ENCODE data around the gene LRRC19.

The LRRC19 gene, protein sequence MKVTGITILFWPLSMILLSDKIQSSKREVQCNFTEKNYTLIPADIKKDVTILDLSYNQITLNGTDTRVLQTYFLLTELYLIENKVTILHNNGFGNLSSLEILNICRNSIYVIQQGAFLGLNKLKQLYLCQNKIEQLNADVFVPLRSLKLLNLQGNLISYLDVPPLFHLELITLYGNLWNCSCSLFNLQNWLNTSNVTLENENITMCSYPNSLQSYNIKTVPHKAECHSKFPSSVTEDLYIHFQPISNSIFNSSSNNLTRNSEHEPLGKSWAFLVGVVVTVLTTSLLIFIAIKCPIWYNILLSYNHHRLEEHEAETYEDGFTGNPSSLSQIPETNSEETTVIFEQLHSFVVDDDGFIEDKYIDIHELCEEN

DNA sequence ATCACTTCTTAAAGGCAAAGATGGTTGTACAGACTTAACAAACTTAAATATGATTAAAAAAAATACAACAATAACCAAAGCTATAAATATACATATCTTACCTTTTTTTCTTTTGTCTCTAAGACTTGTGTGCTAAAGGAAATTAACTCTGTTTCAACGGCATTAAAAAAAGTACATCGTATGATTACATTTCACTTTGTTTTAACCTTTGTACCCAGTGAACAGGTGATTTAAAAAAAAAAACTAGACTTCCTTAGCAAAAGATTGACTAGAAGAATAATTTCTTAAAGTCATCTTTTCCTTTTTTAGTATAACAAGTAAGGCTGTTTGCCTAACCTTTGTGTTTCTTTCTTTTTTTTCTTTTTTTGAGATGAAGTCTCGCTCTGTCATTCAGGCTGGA is at the start of gene LRRC19:
Gene LRRC19, minus strand, starts transcription at position 182 of the 400 bp plus-strand sequence. CDS start 5,978 bp downstream, outside the sequence.
- no peak for DNase-seq

DNA sequence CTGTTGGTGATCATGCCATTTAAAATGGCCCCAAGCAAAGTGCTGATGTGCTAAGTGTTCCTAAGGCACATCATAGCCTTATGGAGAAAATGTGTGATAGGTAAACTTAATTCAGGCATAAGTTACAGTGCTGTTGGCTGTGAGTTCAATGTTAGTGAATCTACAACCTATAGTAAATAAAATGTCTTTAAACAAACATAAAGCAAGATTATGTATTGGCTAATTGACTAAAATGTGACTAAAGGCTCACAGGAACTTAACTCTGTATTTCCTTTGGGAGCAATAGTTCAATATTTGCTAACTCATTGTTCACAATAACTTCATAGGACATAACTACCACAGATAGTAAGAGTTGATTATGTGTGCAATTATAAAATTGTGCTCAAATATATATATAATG is 49.4 kb upstream of the LRRC19 start:
- DNase-seq = no peak

DNA sequence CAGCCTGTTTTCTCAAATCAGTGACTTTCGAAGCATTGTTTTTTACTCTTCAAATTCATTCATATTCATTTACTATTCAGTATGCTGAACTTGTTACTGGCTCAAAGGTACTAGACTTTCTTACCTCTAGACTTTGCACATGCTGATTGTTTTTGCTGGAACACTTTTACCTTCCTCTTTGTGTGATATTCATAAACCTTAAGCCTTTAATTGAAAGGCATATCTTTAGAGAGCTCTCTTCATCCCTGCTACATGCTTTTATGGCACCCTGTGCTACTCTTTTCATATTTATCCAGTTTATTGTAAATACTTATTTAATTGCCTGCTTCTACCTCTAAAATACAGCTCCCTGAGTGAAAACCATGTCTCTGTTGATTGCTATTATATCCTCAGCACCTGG is 48.7 kb upstream of the LRRC19 start:
- DNase-seq = no peak

DNA sequence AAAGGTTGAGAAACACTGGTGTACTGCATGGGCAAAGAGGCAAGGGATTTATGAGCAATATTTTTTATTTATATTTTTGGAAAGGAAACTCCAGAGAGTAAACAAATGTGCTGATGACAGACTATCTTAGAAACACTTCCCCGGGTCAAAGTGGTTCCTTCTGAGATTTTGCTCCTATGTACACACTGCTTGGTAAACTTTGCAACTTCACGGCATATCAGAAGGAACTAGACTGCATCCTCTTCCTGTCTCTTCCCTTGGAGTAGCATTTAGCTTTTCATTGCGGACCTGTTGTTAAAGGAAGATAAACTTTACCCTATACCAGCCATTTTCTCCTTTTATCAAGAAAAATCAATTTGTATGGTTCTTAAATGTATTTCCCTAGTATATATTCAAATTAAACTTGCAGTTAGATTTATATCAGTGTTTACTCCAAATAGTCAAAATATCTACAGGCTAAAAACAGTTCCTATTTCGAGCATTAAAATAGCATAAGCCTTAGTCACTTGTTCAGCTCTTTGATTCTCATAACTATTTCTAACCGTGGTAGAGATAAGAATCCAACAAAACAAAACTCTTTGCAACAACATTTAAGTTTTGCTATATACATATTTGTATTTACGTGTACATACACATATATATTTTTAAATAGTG is 48.0 kb upstream of the LRRC19 start:
- no peak for DNase-seq

DNA sequence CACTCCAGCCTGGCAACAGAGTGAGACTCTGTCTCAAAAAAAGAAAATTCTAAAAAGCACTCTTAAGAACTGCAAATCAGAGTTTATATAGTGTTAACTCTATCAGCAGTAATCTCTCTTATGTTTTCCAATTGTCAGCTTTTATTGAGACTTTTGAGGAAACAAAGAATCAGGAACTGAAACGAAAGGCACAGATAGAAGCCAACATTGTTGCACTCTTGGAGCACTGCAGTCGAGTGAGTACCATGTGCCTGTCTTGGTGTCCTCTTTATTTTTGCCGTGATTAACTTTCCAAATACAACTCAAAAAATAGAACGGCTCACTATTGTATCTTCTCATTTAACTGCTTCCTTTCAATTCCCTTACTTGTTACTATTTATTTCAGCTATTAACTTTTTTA is 41.7 kb upstream of the LRRC19 start:
- DNase-seq = no peak

DNA sequence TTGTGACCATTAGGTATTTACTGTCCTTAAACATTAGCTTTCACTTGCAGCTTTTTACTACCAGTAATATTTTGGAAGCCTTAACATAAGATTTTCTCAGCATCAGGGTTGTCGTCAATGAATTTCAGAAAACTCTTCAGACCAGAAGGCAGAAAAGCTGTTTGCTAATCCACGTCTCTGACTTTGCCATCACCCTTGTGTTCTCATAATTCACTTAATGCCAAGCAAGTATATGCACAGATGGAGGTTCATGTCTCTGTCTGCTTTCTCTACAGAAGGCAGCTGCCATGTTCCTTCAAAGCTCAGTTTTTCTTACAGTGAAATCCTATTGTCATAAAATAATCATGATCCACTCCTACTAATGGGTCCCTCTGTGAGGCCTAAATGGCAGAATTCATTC is 37.7 kb upstream of the LRRC19 start:
- DNase-seq = no peak

DNA sequence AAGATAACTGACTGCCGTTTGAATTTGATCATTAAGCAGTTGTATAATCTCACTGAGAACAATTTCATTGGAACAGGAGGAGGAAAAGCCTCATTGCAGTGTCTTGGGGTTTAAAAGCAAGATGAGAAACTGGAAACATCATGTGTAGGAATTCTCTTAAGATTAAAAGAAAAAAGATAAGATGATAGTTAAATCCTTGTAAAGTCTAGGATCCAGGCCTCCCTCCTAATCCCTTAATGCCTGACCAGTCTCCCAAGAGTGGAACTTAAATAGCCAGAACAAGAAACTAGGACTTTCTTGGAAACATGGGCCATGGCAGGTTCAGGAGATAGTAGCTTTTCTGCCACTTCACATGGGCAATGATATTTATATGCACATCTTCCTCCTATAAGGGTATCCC is 37.0 kb upstream of the LRRC19 start:
- no peak for DNase-seq

DNA sequence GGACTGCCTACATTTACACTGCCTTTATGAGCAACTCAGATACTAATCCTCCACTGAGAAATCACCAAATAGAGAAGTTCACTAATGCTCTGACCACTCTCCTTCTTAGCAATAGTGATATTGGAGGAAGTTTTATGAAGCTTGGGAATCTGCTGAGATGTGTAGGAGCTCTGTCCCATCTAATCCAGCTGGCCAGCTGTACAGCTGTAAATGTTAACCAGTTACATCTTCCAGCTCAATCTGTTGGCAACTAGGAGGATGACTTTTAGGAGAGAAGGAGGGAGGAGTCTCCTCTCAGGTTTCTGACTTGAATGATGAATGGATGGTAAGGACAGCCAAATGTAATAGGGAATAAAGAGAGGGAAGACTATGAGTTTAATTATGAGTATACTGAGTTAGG is 36.3 kb upstream of the LRRC19 start:
- DNase-seq = no peak

DNA sequence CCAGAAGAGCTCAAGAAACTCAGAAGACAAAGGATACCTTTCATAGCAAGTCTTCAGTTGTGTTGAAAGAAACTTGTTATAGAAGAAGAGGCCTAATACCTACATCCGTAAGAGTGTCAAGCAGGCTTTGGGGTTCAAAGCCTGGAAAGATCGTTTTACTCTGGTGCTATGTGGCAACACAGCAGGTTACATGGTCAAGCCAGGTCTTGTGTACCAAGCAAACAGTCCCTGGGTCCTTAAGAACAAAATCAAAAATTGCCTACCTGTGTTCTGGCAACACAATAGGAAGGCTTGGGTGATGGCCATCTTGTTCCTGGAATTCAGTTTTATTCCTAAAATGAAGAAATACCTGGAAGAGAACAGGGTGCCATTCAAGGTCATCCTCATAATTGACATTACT is 32.0 kb upstream of the LRRC19 start:
- DNase-seq = no peak

DNA sequence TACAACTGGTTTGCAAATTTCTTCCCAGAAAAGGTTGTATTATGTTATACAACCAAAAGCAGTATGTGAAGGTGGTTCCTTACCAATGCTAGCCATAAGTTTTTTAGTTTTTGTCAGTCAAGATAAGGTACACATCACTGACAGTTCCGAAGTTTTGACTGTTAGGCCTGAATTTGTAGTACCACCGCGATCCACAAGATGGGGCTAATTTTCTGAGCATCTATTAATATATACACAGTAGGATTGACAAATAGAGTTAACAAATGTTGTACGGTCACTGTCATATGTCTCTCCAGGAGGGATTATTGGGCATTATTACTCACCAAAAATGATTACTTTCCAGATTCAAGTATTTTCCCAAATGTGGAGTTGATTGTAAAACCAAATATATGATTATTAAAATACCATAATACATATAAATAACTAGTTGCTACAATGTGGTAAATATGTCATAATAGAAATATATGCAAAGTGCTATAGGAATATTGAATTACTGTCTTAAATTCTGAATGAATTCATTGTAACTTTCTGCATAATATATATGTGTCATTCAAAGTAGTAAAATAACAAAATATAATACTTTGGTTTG is 28.4 kb upstream of the LRRC19 start:
- peak; percentile 44 for DNase-seq

DNA sequence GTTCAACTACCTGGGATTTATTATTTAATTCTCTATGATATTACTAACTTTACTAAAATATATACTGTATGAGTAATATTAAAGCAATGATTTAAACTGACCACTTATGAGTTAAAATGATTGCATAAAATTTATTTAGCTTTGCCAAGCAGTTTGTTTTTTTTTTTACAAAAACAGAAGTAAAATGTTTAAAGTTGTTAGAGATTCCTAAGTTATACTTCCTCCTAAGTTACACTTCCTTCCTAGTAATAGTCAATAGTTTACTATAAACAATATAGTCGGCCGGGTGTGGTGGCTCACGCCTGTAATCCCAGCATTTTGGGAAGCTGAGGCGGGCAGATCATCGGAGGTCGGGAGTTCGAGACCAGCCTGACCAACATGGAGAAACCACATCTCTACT is 23.7 kb upstream of the LRRC19 start:
- DNase-seq = no peak

DNA sequence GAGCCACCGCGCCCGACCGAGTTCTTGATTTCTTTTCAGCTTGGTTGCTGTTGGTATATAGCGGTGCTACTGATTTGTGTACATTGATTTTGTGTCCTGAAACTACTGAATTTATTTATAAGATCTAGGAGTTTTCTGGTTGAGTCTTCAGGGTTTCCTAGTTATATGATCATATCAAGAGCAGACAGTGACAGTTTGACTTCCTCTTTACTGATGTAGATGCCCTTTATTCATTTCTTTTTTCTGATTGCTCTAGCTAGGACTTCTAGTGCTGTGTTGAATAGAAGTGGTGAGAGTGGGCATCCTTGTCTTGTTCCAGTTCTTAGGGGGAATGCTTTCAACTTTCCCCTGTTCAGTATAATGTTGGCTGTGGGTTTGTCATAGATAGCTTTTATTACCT is 17.4 kb upstream of the LRRC19 start:
- DNase-seq = no peak

DNA sequence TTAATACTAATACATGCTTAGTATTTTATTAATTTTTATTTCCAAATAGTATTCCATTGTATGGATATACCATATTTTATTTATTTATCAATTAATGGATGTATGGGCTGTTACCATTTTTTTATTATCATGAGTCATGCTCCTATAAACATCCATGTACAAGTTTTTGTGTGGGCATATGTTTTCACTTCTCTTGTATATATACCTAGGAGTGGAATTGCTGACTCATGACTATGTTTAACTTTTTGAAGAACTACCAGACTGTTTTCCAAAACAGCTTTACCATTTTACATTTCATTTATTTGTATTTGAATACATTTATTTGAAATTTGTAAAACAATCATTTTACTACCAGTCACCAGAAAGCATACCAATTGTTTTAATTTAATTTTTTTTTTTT is 14.1 kb upstream of the LRRC19 start:
- DNase-seq = no peak

DNA sequence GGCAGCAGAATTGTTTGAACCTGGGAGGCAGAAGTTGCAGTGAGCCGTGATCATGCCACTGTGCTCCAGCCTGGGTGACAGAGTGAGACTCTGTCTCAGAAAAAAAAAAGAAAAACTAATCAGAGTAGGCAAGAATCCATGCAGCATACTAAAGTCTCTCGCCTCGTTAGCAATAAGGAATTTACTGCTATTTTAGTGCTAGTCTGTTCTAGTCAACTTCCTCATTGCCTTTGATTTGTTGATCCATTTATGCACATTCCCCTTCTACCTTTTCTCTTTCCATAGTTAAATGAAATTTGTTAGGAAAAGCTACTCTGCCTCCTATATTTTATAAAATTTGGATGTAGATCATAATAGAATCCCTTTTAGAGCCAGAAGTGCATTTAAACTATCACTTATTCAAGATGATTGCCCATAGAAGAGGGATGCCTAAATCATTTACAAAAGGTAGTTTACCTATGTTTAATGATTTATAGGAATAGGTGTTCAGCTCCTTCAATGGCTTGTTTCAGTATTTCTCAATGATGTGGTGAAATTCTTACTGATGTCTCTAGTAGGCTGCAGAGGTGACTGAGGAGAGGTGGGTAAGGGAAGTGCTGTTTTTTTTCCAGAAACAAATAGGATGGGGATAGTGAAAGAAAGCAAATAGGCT is 1.9 kb downstream of the LRRC19 start:
- DNase-seq = no peak

DNA sequence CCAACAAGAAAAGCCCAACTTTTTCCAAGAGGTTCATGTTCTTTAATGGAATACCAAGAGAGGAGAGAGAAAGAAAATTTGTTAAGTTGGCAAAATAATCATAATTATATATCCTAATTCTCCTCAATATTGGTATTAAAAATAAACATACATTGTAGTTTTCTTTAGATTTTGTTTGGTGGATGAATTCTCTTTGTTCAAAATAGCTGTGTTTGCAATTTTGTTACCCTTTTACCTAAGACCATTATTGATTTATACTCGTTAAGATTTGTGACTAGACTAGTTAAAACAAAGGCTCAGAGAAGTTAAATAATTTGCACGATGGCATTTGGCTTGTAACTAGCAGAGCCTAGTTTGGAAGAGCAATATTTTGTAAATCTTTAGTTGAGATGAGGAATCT is 9.7 kb downstream of the LRRC19 start:
- no peak for DNase-seq

DNA sequence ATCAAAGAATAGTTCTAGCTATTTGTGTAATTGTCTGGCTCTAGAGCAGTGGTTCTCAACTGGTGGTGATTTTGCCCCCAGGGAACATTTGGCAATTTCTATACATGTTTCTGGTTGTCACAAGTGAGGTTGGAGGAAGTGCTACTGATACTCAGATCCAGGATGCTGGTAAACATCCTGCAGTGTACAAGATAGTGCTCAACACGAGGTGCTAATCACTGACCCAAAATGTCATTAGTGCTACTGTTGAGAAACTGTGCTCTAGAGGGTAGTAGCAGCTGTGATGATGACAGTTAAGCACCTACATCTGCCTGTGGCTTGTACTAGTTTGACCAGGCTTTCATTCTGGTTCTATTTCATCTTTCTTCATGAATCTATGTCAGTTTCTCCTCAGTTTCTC is 22.1 kb downstream of the LRRC19 start:
- no peak for DNase-seq

DNA sequence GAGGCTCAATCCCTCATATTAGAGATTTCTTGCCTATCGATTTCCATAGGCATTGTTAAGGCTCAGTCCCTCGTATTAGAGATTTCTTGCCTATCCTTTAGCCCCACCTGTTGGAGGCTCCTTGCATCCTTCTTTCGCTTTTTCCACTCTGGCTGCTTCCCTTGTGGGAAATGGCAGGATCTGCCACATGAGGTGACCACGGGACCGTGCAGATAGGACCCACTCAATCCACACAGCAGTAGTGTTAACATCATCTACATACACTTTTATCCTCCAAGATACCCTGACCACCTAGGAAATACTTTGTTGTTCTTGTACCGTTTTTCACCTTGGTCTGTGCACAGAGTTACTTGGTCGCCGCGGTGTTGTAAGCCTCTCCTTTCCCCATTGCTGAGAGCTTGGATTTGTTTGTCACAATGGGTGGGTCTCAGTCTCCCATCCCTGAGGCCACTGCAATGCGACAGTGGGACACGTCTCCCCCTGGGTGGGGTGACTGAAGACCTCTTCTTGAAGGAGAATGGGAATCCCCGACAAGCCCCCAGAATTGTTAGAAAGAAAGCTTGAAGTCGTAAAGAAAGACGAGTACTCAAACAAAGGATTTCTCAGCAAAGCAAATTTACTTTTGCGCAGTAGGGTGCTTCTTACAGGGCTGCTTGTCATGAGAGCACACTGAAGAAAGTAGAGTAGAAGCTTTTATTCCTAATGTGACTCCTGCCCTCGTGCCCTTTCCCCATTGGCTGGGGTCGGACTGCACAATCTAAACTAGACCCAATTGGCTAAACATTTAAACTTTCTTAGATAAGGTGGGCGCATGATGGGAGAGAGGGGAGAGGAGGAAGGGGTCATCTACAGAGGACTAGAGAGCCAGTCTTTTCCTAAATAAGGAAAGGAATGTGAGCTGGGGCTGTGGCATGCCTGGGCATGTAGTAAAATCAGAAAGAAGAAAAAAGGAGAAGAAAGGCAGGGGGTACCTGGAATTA is 29.5 kb downstream of the LRRC19 start:
- no peak for DNase-seq

DNA sequence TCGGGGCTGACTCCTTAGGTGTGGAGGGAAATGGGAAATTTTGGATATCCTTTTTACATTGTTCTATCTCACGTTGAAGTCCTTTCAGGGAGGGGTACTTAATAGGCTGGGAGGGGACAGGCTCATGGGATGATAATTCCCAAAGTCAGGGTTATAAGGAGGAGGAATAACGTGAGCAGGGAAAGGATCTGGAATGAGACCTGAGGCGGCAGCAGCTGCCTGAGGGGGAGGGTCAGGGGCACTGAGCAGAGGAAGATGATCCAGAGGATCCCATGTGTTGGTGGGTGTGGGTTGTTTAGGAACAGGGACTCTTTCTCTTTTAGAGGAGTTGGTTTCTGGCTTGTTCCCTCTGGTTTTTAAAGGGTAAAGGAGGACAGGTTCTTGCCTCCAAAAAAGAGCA is 30.5 kb downstream of the LRRC19 start:
- DNase-seq = no peak

DNA sequence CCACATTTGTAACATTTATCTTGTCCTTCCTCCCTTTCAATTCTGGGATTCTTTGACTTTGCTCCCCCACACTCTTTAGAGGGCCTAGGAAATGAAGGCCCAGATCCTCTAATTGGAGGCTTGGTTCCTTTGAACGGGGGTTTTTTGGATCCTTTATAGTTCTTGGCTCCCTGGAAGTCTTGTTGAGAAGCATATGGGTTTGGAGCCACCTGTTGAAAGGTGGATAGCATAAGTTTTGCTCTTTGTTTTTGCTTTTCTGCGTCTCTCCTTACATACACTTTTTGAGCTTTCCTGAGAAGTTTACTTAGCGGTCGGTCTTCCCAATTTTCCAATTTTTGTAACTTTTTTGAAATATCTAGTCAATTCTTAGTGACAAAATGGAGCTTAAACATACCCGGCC is 31.5 kb downstream of the LRRC19 start:
- DNase-seq = no peak

DNA sequence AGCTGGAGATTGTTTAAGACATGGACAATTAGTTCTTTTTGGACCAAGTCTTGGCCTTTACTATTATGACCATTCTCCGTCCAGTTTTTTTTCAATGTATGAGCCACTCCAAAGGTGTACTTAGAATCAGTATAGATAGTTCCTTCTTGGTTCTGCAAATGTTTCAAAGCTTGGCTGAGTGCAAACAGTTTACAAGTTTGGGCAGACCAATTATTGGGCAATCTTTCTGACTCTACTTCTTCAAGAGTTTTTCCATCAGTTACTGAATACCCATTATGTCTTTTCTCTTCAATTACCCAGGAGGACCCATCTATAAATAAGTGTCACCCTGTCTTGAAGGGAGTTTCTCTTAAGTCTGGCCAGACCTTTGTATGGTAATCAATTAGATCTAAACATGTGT is 33.8 kb downstream of the LRRC19 start:
- no peak for DNase-seq

DNA sequence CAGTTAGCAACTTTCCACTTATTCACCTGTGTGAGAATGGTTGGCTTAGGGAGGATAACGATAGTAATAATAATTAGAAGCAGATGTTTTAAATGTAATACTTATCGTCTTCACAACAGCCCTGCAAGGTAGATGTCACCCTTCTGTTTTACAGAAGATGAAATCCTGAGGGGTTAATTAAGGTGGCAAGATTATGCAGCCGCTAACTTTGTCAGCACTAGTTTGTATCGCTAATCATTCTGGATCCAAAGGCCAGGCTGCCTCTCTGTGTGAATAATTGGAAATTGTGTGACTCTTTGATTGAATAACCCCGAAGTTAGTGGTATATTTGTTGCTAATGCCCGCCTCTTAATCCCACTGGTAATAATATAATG is 48.6 kb downstream of the LRRC19 start:
- no peak for DNase-seq

All from NCI-H1105 (cell line).